HG03575 (cell line): ENCODE results near the gene HCAR1.
"Not testable (repeated sequence)": the region's sequence is repeated elsewhere in the genome, so short reads cannot be mapped to it uniquely, and the experiment has no call there.

ENCODE experiments used
- ATAC-seq: cut with Tn5 transposase; IDR thresholded peaks from one replicate; pipeline ENCODE4 v1.9.1; 2021; ENCODE audit not compliant: unreplicated experiment, insufficient number of reproducible peaks, low FRiP score; ENCODE audit errors: extremely low read depth

The HCAR1 gene

GRCh38 chr12:122681814-122682213 is 48.8 kb downstream of the HCAR1 start:
- ATAC-seq: no peak

GRCh38 chr12:122680989-122681388 is 49.7 kb downstream of the HCAR1 start:
- ATAC-seq: not testable (repeated sequence)

- ATAC-seq: not testable (repeated sequence)
Observed at GRCh38 chr12:122676781-122677180, 53.9 kb downstream of the HCAR1 start.
